Measurements from ENCODE around the gene GRAMD4.
"Not testable (repeated sequence)": the region's sequence is repeated elsewhere in the genome, so short reads cannot be mapped to it uniquely, and the experiment has no call there.

The GRAMD4 gene

GRCh38 chr22:46646531-46647215, 26.5 kb downstream of the GRAMD4 start:
- TF ChIP-seq, protein P1, sequence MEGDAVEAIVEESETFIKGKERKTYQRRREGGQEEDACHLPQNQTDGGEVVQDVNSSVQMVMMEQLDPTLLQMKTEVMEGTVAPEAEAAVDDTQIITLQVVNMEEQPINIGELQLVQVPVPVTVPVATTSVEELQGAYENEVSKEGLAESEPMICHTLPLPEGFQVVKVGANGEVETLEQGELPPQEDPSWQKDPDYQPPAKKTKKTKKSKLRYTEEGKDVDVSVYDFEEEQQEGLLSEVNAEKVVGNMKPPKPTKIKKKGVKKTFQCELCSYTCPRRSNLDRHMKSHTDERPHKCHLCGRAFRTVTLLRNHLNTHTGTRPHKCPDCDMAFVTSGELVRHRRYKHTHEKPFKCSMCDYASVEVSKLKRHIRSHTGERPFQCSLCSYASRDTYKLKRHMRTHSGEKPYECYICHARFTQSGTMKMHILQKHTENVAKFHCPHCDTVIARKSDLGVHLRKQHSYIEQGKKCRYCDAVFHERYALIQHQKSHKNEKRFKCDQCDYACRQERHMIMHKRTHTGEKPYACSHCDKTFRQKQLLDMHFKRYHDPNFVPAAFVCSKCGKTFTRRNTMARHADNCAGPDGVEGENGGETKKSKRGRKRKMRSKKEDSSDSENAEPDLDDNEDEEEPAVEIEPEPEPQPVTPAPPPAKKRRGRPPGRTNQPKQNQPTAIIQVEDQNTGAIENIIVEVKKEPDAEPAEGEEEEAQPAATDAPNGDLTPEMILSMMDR (IDR thresholded peaks at IDR 0.05; ENCODE audit: low read depth, low read length): no peak
- no peak for DNase-seq (ENCODE audit: extremely low read depth, low read depth)

- DNase-seq (ENCODE audit: extremely low read depth, low read depth): not testable (repeated sequence)
Observed at GRCh38 chr22:46648225-46648820, 28.1 kb downstream of the GRAMD4 start.

DNA sequence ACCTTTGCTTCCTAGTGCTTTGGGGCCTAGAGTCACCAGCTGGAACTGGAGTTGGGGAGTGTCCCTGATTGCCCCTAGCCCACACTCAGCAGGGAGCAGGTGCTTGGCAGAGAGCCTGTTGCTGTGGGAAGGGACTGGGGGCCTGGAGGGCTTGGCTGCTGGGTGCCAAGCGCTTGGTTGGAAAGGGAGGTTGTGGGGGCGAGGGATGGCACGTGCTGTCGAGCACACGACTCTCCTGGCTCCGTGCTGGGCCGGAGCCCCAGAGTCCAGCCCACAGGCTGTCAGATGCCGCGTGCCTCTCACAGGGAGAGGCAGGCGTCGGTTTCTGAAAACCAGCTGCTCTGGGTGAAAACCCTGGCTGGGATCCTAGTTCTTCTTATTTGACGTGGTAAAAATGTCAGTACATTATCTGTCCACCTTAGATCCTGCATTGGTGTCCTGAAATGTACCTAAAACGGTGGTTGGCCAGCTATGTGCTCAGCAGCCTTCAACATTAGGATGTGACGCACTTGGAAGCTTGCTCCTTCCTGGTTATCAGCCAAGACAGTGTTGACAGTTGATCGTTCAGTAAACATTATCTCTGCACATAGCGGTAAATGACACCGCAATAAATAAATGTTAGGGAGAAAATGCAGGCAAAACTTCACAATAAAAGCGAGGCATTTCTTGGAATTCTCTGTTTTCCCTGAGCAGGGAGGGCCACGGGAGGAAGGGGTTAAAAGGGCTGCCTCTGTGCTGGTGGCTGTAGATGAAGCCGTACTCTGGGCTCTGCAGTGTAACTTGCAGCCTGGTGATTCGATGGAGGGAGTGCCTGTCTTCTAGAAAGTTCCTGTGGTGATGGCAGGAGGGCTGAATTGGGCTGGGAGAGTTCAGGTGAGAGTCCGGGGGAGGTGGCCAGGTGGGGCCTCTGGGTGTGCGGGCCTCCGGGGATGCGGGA, 29.2 kb downstream of the GRAMD4 start:
- DNase-seq (ENCODE audit: extremely low read depth, low read depth): no peak
- TF ChIP-seq, protein P1 (IDR thresholded peaks at IDR 0.05; ENCODE audit: low read depth, low read length): no peak

- DNase-seq (ENCODE audit: extremely low read depth, low read depth): no peak
- TF ChIP-seq, protein P1 (IDR thresholded peaks at IDR 0.05; ENCODE audit: low read depth, low read length): no peak
Observed at GRCh38 chr22:46650078-46650810, 30.1 kb downstream of the GRAMD4 start.

- no peak for DNase-seq (ENCODE audit: extremely low read depth, low read depth)
- TF ChIP-seq, protein P1 (IDR thresholded peaks at IDR 0.05; ENCODE audit: low read depth, low read length): no peak
Observed at GRCh38 chr22:46651316-46651715, 31.1 kb downstream of the GRAMD4 start.

GRCh38 chr22:46652081-46652846, 32.1 kb downstream of the GRAMD4 start:
- TF ChIP-seq, protein P1 (IDR thresholded peaks at IDR 0.05; ENCODE audit: low read depth, low read length): no peak
- DNase-seq (ENCODE audit: extremely low read depth, low read depth): no peak
